H1 (cell line): ENCODE results near the gene EVX2.

Source experiments
- BCL11A ChIP-seq, 2 experiments: IDR thresholded peaks; one replicate each; pipeline ENCODE4 v1.6.1; 2011; ENCODE audit warnings: low read depth in 2 of 2, low read length in 2 of 2, mild to moderate bottlenecking in 2 of 2
- EZH2 ChIP-seq: fragments of 200-600 bp; sonication (generic); IDR thresholded peaks from 2 replicates; pipeline ENCODE4 v1.7.1; 2012; ENCODE audit warnings: low read depth, mild to moderate bottlenecking, moderate library complexity, low read length, inconsistent platforms; ENCODE audit not compliant: severe bottlenecking
- GABPA ChIP-seq: IDR thresholded peaks from 2 replicates; pipeline ENCODE4 v1.6.1; 2011; ENCODE audit warnings: mild to moderate bottlenecking, low read length, moderate library complexity, borderline replicate concordance; ENCODE audit not compliant: insufficient read depth
- SRF ChIP-seq: IDR thresholded peaks from 2 replicates; pipeline ENCODE4 v1.6.1; 2011; ENCODE audit warnings: mild to moderate bottlenecking, low read depth, low read length, moderate library complexity
- TF ChIP-seq, protein P1 (sequence below), 3 experiments: IDR thresholded peaks; 1 replicate in 2 of 3; 2 replicates in 1 of 3; pipeline versions ENCODE4 v1.5.1 to v1.6.1; 2011; ENCODE audit warnings: low read length in 3 of 3, mild to moderate bottlenecking in 3 of 3, inconsistent platforms in 2 of 3, low read depth in 1 of 3, moderate library complexity in 1 of 3; ENCODE audit not compliant: insufficient read depth in 1 of 3; ENCODE audit errors: control extremely low read depth in 1 of 3

GRCh38 chr2:176117162-176117822 lies 33.5 kb upstream of the EVX2 start:
- TF ChIP-seq, protein P1, sequence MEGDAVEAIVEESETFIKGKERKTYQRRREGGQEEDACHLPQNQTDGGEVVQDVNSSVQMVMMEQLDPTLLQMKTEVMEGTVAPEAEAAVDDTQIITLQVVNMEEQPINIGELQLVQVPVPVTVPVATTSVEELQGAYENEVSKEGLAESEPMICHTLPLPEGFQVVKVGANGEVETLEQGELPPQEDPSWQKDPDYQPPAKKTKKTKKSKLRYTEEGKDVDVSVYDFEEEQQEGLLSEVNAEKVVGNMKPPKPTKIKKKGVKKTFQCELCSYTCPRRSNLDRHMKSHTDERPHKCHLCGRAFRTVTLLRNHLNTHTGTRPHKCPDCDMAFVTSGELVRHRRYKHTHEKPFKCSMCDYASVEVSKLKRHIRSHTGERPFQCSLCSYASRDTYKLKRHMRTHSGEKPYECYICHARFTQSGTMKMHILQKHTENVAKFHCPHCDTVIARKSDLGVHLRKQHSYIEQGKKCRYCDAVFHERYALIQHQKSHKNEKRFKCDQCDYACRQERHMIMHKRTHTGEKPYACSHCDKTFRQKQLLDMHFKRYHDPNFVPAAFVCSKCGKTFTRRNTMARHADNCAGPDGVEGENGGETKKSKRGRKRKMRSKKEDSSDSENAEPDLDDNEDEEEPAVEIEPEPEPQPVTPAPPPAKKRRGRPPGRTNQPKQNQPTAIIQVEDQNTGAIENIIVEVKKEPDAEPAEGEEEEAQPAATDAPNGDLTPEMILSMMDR (IDR thresholded peaks at IDR 0.05; ENCODE audit: control extremely low read depth in 1 of 3, insufficient read depth in 1 of 3, low read depth in 1 of 3, low read length in 3 of 3) = no peak
- no peak for TF ChIP-seq EZH2
- no peak for TF ChIP-seq BCL11A (IDR thresholded peaks at IDR 0.05; ENCODE audit: low read depth in 2 of 2, low read length in 2 of 2)
- TF ChIP-seq GABPA = no peak
- no peak for TF ChIP-seq SRF
